Measurements from ENCODE around the gene IFI44.

DNA sequence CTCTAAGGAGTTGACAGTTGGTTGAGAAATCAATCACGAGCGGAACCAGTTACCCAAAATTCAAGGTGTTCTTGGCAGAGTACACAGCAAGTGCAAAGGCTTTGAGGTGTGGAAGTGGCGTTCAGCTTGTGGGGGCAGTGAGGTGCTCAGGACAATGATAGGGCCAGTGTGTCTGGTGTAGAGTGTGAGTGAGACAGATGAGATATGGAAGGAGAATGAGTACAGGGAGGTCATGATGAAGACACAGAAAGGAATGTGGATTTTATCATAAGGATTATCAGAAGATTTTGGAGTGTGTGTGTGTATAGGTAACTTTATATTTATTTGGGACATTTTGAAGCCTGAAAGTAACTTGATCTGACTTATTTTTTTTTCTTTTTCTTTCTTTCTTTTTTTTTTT, 40.9 kb downstream of the IFI44 start:
- TF ChIP-seq, protein P1, sequence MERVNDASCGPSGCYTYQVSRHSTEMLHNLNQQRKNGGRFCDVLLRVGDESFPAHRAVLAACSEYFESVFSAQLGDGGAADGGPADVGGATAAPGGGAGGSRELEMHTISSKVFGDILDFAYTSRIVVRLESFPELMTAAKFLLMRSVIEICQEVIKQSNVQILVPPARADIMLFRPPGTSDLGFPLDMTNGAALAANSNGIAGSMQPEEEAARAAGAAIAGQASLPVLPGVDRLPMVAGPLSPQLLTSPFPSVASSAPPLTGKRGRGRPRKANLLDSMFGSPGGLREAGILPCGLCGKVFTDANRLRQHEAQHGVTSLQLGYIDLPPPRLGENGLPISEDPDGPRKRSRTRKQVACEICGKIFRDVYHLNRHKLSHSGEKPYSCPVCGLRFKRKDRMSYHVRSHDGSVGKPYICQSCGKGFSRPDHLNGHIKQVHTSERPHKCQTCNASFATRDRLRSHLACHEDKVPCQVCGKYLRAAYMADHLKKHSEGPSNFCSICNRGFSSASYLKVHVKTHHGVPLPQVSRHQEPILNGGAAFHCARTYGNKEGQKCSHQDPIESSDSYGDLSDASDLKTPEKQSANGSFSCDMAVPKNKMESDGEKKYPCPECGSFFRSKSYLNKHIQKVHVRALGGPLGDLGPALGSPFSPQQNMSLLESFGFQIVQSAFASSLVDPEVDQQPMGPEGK (CRISPR knock-in tag; IDR thresholded peaks at IDR 0.05; ENCODE audit: borderline replicate concordance): no peak
- no peak for TF ChIP-seq ZFP30 (CRISPR knock-in tag; IDR thresholded peaks at IDR 0.05)

All from SK-N-SH treated with all-trans-retinoic acid at 6 μM for 48 hours (cell line).